AG10803 (cell line): ENCODE results near the gene SLC25A29.
"Not testable (repeated sequence)": the region's sequence is repeated elsewhere in the genome, so short reads cannot be mapped to it uniquely, and the experiment has no call there.

ENCODE experiments used
- DNase-seq: peaks from one replicate; pipeline ENCODE4 v3.0.0; 2010; ENCODE audit warnings: low read depth
- H3K4me3 ChIP-seq: 2 replicates; pipeline ENCODE4 v1.5.1; 2011; ENCODE audit warnings: mild to moderate bottlenecking, low read length, control low read depth
- CTCF ChIP-seq: conservative IDR thresholded peaks from 2 replicates; pipeline ENCODE4 v1.5.1; 2011; ENCODE audit warnings: mild to moderate bottlenecking, low read length, control low read depth, inconsistent platforms

The SLC25A29 gene

GRCh38 chr14:100317912-100318808 lies 11.9 kb upstream of the SLC25A29 start:
- TF ChIP-seq CTCF = peak; percentile 66
- DNase-seq = peak; percentile 61
- peak overlapping the region; percentile 42 for H3K4me3 ChIP-seq

GRCh38 chr14:100317389-100317788 lies 11.1 kb upstream of the SLC25A29 start:
- TF ChIP-seq CTCF = no peak
- no peak overlapping the region for H3K4me3 ChIP-seq
- DNase-seq = no peak

GRCh38 chr14:100314724-100315123 lies 8.5 kb upstream of the SLC25A29 start:
- H3K4me3 ChIP-seq = no peak overlapping the region
- no peak for TF ChIP-seq CTCF
- no peak for DNase-seq

GRCh38 chr14:100313464-100314230 lies 7.4 kb upstream of the SLC25A29 start:
- no peak for DNase-seq
- H3K4me3 ChIP-seq = no peak overlapping the region
- no peak for TF ChIP-seq CTCF

- H3K4me3 ChIP-seq = no peak overlapping the region
- TF ChIP-seq CTCF = no peak
- no peak for DNase-seq
Observed at GRCh38 chr14:100312877-100313400, 6.7 kb upstream of the SLC25A29 start.

GRCh38 chr14:100312110-100312876 lies 6.0 kb upstream of the SLC25A29 start:
- not testable (repeated sequence) for H3K4me3 ChIP-seq, DNase-seq

GRCh38 chr14:100309028-100309737 lies 2.9 kb upstream of the SLC25A29 start:
- no peak for DNase-seq
- TF ChIP-seq CTCF = no peak
- no peak overlapping the region for H3K4me3 ChIP-seq

- H3K4me3 ChIP-seq, DNase-seq: not testable (repeated sequence)
Observed at GRCh38 chr14:100308427-100308792, 2.2 kb upstream of the SLC25A29 start.
